Activated naive CD8-positive, alpha-beta T cell treated with anti-CD3 and anti-CD28 coated beads, Interleukin-2, amount 50 U/mL, for 16 hours (primary cell): ENCODE measurements around the gene COX10.

Experiments used
- DNase-seq: peaks from one replicate; pipeline ENCODE4 v3.0.0-alpha.2; 2020; ENCODE audit warnings: low read depth, low spot score

COX10 gene

DNA sequence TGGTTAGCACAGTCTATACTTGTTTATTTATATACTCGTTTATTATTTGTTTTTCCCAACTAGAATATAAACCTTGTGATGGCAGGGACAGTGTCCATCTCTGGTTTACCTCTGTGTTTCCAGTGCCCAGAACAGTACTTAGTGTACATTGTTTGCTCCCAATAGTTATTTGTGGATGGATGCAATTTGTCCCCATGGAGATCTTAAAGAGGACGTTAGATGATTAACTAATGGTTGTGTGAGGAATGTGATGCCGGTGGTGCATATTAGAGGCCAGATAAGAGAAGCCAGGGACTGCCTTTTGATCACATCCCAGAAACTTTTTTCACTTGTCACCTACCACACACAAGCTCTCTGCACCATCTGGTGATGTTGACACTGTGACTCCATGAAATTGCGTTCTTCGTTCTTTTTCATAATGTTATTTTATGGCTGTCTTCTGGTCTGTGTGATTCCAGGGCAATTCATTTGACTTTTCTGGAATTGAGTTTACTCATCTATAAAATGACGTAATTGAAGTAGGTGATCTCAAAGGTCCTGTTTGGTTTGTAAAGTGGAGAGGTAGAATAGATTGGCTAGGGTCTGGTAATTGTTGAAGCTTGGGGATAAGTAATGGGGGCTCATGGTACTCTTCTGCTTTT is 1.2 kb downstream of the COX10 start:
- DNase-seq: no peak

DNA sequence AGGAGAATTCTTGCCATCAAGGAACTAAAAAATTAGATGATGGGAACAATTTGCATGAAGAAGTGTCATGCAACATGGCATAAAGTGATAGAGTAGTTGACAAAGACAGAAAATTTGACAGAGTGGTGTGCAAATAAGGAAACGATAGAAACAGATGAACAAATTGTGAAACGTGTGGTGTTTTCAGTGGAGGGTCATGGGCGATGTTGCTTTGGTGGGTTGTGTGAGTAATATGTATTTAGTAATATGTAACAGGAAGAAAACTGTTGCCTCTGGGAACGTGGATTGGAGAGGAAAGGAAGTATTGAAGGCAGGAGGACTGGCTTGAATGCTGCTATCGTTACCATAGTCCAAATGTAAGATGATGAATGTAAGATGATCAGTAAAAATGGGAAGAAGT is 3.6 kb downstream of the COX10 start:
- no peak for DNase-seq

DNA sequence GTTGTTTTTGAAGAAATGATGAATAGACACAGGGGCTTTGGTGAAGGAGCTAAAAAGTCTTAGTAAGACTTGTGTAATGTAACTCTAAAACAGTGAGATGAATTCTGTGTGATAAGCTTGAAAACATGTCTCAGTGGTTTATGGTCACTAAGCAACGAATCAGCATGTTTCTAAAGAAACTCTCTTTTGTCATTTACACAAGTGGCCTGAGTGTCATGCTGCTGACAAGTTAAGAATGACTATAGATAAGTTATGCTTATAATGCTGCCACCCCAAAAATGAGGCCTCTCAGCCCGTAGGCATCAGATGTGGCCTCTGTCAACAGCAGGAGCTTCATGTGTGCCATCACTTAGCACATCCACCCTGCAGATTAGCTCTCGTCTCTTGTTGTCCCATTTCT is 8.7 kb downstream of the COX10 start:
- no peak for DNase-seq

DNA sequence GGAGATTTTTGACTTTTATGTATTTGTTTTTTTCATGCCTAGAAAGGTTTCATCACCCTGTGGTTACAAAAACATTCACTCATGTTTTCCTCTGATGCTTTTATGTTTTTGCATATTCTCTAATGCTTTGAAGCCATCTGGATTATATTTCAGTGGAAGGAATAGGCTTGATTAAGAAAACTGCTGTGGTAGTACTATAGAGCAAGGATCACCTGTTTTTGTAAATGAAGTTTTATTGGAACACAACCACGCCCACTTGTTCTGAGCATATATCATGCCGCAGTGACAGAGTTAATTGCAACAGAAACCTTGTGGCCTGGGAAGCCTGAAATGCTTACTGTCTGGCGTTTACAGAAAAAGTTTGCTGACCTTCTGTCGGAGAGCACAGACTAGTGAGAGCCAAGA is 11.5 kb downstream of the COX10 start:
- DNase-seq: no peak

DNA sequence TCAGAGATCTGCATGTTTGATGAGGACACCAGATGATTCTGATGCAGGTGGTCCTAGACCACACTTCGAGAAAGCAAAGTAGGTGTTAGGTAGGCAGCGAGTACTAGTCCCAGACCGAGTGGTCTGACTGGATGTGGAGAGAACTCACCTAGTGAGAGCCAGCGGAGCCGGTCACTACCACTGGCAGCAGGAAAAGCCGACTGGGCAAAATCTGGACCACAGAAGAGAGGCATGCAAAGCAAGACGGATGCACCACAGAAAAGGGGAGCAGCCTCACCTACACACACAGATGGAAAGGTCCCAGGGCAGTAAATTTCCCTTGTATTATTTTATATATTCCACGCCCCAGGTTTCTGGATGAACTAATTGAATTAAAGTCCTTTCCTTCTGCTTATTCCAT is 13.5 kb downstream of the COX10 start:
- DNase-seq: no peak

DNA sequence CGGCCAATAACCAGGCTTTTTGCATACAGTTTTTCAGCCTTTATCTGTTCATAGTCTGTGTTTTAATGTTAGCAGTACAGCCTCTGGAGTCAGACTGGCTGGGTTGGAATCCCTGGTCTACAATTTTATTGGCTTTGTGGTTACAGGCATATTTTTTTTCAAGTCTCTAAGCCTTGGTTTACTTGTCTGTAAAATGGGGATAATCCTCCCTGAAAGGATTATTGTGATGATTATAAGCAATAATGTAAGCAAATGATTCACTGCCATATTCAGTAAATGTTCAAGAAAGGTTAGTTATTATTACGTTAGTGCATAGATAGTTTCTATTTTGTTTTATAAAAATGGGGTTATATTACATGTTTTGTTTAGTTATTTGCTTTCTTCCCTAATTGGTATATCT is 15.7 kb downstream of the COX10 start:
- DNase-seq: no peak

DNA sequence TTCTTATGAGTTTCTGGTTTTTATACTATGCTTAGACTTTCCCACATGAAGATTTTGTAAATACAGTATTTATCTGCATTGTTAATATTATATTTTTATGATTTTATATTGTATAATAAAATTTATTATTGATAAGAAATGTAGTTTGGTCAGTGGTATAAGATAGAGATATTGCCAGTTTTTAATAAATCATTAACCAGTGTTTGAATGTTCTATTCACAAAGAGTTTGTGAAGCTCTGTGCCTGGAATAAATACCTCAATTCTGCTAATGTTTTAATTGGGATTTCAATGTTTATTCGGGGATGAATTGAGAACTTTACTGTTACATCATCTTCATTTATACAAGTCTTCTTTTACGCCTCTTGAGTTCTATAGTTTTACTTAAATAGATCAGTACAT is 16.9 kb downstream of the COX10 start:
- no peak for DNase-seq

DNA sequence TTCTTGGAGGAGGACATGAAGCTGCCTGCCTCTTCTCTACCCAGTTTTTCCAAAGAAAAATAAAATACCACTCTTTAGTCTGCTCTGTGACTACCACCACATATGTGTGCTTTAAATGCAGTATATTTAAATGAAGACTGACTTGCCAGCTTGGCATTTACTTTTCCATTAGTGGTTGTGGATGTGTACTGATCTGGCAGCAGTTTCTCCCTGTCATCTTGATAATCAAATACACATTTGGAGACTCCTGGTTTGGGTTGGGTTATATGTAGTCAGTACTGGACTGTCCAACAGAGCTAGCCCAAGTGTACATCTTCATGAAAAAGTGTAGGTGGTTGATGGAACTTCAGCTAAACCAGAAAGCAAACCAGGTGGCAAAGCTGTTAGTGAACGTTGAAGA is 19.9 kb downstream of the COX10 start:
- DNase-seq: no peak

DNA sequence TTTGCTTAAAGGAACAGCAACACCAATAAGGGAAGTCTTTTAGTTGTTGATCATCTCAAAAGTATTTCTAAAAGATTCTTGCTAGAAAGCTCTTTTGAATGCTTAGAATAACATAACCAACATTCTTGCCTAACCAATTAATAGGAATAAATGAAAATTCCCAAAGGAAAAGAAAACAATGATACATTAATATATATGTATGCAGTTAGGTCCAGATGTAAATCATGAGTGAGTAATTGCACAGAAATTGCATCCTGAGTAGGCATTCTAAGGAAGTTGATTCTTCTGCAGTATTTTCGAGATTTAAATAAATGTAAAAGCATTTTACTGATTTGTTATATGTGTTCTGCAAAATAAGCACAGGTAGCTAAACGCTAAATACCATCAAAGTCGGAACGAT is 22.1 kb downstream of the COX10 start:
- no peak for DNase-seq

DNA sequence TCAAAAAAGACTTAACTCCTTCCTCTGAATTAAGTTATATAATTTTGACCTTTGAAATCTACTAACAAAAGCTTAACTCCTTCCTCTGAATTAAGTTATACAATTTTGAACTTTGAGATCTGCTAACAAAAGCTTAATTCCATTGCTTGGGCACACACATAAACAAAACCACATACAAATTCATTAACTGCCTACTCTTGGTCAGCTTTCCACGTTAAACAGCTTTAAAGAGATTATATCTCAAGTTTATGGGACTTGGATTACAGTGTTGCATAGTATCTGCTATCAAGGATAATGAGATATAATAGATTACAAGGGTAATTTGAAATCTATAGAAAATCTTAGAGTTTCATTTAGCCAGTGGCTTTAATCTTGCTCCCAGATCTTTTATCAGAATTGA is 23.5 kb downstream of the COX10 start:
- DNase-seq: no peak

DNA sequence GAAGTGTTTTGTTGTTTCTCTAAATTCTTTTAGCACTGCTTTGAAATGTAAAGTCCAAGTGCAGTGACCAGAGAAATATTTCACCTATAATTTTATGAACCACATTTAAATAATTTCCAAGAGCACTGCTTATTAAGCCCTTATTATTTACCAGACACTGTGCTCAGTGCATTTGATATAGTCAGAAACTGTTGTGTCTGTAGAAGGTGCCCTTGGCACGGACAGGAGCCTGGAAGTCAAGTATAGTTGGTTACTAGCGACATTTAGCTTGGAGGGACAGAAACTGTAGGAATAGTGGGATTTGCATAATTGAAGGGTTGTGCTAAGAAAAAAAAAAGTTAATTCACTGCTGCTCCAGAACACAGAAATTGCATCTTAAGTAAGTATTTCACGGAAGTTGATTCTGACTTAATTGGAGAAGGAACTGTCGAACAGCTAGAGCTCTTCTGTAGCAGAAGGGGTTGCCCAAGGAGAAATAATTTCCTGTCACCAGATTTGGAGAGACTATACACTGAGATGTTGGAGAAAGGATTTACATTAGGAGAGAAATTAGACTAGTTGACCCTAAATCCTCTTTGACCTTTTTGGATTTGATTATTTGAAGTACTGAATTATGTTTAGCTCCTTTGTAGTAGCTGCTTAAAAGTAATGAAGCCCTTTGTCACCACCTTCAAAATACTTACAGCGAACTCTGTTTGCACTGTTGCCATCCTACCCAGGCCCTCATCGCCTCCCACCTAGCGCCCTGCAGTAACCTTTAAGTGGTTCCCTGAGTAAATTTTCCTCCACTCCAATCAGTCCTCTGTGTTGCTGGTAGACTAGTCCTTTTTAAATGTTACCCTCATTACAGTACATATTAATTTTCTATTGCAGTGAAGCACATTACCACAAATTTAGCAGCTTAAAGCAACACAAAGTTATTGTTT is 25.6 kb downstream of the COX10 start:
- no peak for DNase-seq

DNA sequence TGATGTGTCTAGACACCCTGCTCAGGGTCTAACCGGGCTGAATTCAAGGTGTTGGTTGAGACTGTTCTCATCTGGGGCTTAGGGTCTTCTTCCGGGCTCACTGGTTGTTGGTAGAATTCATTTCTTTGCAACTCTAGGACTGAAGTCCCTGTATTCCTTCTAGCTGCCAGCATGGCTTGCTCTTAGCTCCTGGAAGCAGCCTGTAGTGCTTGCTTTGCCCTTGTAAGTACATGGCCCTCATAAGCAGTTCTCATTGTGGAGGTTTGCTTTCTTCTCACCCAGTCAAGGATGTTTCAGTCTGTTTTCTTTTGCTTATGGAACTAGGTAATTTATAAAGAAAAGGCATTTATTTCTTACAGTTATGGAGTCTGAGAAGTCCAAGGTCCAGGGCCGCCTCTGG is 26.3 kb downstream of the COX10 start:
- DNase-seq: no peak

DNA sequence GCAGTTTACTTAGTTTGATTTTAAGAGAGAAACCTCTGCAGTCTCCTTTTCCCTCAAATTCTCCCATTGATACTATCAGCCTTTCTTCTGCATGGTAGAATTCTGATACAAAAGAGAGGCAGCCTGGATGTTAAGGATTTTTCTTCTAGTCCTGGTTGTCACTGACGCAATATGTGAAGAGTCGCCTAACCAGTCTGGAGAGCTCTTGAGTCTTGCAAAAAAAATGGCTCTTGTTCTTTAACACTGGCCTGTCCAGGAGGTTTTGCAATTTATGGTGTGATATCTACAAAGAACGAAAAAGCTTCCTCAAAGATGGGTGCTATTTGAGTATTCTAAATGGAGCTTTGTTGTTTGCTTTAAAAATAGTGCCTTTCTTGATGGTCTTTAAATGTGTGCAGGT is 28.9 kb downstream of the COX10 start:
- DNase-seq: no peak

DNA sequence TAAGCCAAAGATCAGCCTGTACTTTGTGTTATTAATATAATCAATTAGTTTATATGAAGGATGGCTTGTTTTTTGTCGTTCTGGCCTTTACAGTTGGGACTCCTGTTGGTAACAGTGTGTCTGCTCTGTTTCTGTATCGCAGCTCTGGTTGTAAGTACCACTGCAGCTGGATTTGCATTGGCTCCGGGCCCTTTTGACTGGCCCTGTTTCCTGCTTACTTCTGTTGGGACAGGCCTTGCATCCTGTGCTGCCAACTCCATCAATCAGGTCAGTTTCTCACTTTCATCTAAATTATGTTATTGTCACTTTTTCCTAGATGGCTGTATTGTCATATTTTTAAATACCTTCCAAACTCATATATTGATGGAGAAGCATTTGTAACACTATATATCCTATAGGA is 32.7 kb downstream of the COX10 start:
- no peak for DNase-seq

DNA sequence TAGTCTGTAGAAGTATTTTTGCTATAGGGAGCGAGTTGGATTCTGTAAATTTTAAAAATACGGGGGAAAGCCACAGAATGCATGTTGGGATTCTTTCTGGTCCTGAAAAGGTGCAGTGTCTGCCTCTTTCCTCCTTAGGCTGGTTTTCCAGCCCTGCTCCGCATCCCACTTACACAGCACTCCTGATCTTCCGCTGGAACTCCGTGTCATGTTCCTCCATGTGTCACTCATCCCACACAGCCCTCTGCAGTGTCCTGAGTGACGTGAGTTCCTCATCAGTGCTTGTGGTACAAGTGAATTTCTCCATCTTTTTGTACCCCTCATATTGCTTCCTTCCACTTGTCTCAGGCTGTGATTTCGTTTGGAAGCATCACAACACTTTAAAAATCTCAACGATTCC is 34.5 kb downstream of the COX10 start:
- DNase-seq: no peak

DNA sequence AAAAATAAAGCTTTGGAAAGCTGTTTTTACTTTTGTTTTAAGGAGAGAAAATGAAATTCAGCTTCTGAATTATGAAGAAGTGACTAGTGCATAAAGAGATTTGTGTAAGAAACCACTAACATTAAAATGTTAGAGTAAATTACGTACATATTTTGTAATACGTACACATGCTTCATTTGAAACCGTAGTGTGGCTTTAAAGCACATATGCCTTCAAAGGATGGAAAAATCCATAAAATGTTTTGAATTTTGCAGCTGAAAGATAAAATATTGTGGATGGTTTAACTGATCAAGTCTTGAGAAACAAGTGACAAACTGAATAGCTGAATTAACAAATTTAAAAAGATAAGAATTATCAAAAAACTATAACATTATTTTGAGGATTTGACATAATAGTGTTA is 35.4 kb downstream of the COX10 start:
- DNase-seq: no peak

DNA sequence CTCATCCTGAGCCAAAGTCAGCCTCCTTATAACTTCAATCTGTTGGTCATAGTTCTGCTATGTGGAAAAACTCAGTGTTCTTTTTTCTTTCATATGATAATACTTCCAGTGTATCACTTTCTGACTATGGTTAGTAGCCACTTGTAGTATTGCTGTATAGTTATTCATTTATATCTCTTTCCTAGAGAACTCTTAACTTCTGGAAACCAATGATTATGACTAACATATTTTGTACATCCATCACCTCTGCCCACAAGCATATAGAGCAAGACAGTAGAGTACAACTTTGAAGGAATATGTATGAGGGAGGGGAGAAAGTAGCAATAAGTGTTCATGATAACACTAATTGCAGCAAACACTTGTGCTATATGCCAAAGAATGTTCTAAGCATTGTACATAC is 38.6 kb downstream of the COX10 start:
- no peak for DNase-seq

DNA sequence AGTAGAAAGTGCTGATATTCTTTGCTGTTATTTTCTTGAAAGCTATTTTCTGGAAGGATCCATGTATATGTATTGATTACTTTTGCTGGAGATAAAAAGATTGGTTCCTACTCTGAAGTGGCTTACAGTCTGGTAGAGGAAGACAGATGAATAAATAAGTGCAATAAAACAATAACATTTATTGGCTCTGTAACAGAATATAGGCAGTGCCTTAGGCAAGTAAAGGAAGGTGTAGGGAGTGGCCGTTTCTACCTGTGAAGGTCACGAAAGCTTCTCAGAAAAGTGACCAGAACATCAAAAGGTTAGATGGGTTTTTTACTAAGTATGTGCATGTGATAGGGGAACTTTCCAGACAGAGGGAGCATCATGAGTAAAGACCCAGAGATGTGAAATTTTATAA is 43.1 kb downstream of the COX10 start:
- no peak for DNase-seq

DNA sequence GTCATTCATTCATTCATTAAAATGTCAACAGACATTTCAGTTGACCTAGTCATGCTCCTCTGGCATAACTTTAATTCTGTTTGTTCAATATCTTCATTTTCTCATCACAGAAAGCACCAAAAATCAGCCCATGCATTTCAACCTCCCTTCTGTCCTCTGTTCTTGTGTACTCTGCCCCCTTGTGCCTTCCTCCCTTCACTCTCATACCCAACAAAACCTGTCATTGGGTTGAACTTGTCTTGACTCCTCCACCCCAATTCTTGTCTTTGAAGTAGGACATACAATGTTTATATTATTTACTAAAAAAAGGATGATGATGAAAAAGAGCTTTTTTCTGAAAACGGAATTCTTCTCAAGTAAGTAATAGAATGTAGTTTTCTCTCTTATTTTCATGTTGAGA is 43.8 kb downstream of the COX10 start:
- DNase-seq: no peak

DNA sequence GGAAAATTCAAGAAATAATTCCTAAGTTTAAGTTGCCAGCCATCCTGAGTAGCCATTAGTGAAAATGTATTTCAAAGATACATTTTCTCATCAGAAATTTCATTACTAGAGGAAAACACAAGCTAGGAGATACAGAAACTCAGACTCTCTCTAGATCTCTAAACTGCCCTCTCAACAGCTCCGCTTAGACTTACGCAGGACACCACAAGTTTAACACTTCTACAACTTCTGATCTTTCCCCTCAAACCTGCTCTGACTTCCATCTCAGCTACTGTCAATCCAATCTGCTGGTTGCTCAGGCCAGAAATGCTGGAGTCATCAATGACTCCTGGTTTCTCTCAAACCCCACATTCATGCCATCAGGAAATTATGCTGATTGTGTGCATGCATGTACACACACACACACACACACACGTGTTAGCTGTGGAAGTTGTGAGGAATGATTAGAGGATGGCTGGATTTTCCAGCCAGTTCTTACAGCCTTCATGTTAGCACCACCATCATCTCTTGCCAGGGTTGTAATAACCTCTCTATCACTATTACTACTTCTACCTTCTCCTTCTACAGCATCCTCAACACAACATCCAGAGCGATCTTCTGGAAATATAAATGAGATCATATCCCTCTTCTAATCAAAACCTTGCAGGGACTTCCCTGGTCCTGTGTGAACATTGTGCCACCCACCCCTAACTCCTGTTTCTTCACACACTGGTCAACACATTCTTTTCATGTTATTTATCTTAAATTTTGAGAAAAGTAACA is 47.1 kb downstream of the COX10 start:
- no peak for DNase-seq

DNA sequence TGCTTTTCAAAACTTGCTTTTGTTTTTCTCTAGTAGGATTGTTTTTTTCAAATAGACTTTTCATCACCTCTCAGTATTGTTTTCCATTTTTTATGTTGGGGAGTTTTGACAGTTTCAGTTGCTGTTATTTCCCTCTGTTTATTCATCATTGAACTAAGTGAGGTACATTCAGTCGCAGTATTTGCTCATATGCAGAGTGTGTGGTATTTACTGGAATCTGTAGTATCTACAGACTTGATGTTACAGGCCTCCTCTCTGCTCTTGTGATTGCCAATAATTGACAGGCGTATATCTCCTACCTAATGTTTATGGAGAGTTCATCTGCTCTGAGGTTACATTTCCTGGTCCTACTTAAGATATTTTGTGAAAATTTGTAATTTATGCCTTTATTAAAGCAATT is 49.6 kb downstream of the COX10 start:
- no peak for DNase-seq

DNA sequence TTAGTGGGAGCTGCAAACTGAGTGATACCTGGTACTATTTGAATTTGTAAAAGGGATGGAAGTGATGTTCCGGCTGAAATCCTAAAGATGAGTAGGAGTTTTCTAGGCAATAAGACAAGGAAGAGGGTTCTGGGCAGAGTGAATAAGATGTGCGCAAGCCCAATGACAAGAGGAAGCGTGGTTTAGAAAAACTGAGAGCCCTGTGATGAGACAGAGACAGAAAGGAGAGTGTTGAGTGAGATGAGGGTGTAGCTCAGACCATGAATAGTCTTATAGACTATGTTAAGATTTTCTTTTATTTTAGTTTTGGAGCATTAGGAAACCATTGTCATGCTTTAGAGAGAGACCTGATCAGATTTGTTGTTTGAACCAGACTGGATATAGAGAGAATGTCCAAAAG is 50.2 kb downstream of the COX10 start:
- DNase-seq: no peak

DNA sequence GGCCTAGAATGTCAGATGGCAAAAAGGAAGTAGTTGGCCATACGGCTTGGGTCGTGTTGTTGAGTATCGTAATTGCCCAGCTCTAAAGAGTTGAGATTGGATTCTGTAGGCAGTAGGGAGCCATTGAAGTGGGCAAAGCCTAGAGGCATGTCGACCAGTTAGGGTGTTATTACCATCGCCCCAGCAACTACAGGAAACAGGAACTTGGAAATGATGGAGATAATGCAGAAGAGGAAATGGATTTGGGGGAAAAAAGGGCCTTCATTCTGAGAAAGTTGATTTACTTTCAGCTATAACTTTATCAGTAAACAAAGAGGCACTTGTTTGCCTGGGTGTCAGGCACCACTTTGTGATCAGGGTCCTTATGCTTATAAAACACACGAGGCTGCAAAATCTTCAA is 52.6 kb downstream of the COX10 start:
- no peak for DNase-seq
